NCI-H1436 treated with DMSO at 0.1 percent for 48 hours (cell line): ENCODE data around the gene TAL2.

Experiments
- DNase-seq: peaks from one replicate; lab custom pipeline; 2025; lab: John Stamatoyannopoulos, UW

Gene TAL2

GRCh38 chr9:105710638-105711037 is 48.4 kb downstream of the TAL2 start:
- DNase-seq: no peak

GRCh38 chr9:105711867-105712266 is 49.6 kb downstream of the TAL2 start:
- DNase-seq: no peak

DNA sequence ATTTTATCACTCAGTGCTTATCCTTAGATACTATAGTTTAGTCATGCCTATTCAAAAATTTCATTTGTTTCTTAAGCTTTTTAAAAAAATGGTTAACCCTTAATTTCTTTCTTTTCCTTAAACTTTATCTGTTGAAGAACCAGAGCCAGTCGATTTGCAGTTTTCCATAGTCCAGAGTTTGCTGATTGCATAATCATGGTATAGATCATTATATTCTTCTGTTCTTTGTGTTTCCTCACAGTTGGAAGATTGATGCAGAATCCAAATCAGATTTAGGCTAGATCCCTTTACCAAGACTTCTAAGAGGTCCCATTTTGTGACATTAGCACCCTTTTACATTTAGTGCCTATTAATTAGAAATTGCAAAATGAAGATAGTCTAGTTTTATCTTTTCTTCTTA is 50.0 kb downstream of the TAL2 start:
- no peak for DNase-seq
